MM.1S (cell line): ENCODE data around the gene IL27RA.

Source experiments
- DNase-seq: peaks from one replicate; pipeline ENCODE4 v3.0.0-alpha.2; 2015
- H2AFZ ChIP-seq: fragments of 300-600 bp; sonication (generic); 2 replicates; pipeline ENCODE4 v1.6.0; 2016; ENCODE audit warnings: antibody characterized with exemption, low read length
- H3F3A ChIP-seq: fragments of 300-600 bp; sonication (generic); 2 replicates; pipeline ENCODE4 v1.6.1; 2016; ENCODE audit warnings: mild to moderate bottlenecking, antibody characterized with exemption, low read length, moderate library complexity, mixed read lengths; ENCODE audit not compliant: insufficient read depth
- H3K27ac ChIP-seq: fragments of 300-600 bp; sonication (generic); 2 replicates; pipeline ENCODE4 v1.5.1; 2016; ENCODE audit warnings: mild to moderate bottlenecking, low read length
- H3K27me3 ChIP-seq: fragments of 300-600 bp; sonication (generic); replicated peaks from 2 replicates; pipeline ENCODE4 v1.6.0; 2016; ENCODE audit warnings: low read length; ENCODE audit not compliant: insufficient read depth
- H3K36me3 ChIP-seq: fragments of 300-600 bp; sonication (generic); replicated peaks from 2 replicates; pipeline ENCODE4 v1.6.1; 2016; ENCODE audit warnings: mild to moderate bottlenecking, low read length, mixed read lengths; ENCODE audit not compliant: insufficient read depth
- H3K4me1 ChIP-seq: fragments of 300-600 bp; sonication (generic); 2 replicates; pipeline ENCODE4 v1.6.1; 2016; ENCODE audit warnings: low read length, mixed read lengths
- H3K4me2 ChIP-seq: fragments of 300-600 bp; sonication (generic); 2 replicates; pipeline ENCODE4 v1.6.0; 2016; ENCODE audit warnings: low read depth, low read length
- H3K4me3 ChIP-seq: fragments of 300-600 bp; sonication (generic); 2 replicates; pipeline ENCODE4 v1.5.1; 2016; ENCODE audit warnings: low read length, mixed read lengths
- H3K79me2 ChIP-seq: fragments of 300-600 bp; sonication (generic); 2 replicates; pipeline ENCODE4 v1.6.1; 2016; ENCODE audit warnings: mixed run types, low read length, mixed read lengths
- H3K9ac ChIP-seq: fragments of 300-600 bp; sonication (generic); 2 replicates; pipeline ENCODE4 v1.6.1; 2016; ENCODE audit warnings: low read length, mixed read lengths
- H3K9me2 ChIP-seq: fragments of 300-600 bp; sonication (generic); replicated peaks from 2 replicates; pipeline ENCODE4 v1.6.1; 2016; ENCODE audit warnings: mild to moderate bottlenecking, low read length, mixed read lengths; ENCODE audit not compliant: insufficient read depth
- H3K9me3 ChIP-seq: fragments of 300-600 bp; sonication (generic); replicated peaks from 2 replicates; pipeline ENCODE4 v1.6.1; 2016; ENCODE audit warnings: mild to moderate bottlenecking, low read length, mixed read lengths; ENCODE audit not compliant: insufficient read depth
- H4K20me1 ChIP-seq: fragments of 300-600 bp; sonication (generic); 2 replicates; pipeline ENCODE4 v1.6.1; 2016; ENCODE audit warnings: mild to moderate bottlenecking, low read length, moderate library complexity, mixed read lengths; ENCODE audit not compliant: insufficient read depth
- EZH2 ChIP-seq: fragments of 300-600 bp; sonication (generic); optimal IDR thresholded peaks from 2 replicates; pipeline ENCODE3; 2017; ENCODE audit warnings: low read depth, mild to moderate bottlenecking, antibody characterized with exemption, low read length, mixed read lengths
- EZH2phosphoT487 ChIP-seq: fragments of 300-600 bp; sonication (generic); IDR thresholded peaks from 2 replicates; pipeline ENCODE4 v1.6.1; 2018; ENCODE audit warnings: antibody characterized with exemption, low read length
- TF ChIP-seq, protein P1 (sequence below): fragments of 300-600 bp; sonication (generic); IDR thresholded peaks from 2 replicates; pipeline ENCODE4 v1.5.1; 2016; ENCODE audit warnings: antibody characterized with exemption, low read length, mixed read lengths

IL27RA gene

DNA sequence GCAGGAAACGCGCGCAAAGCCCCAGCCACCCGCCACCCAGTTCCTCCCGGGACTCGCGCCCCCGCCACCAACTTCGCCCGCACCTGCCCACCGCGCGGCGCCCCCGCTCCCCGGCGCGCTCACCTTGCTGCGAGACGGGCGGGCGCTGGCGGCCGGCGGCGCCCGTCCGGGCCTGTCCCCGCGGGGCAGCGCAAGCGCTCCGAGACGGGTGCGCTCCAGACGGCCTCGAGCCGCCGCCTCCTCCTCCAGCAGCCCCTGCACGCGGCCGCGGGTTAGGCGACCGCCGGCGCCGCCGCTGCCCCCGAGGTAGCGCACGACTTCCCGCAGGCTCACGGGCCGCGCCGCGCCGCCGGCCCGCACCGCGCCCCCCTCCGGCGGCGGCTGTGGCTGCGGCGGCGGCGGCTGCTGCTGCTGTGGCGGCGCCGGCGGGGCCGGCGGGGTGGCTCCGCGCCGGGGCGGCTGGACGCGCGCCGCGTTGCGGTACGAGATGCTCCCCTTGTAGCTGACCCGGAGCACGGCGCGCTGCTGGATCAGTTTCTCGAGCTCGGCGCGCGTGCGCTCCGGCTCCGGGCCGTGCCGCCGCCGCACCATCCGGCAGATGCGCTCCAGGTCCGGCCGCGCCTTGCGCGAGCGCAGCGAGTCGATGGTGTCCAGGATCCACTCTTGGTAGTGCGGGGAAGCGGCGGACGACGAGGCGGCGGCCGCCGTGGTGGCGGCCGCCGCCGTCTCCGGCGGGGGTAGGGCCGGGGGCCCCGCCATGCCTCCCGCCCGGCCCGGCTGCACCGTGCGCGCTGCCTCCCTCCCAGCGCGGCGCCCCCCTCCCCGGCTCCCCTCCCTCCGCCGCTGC lies 58.3 kb downstream of the IL27RA start:
- Histone ChIP-seq H3K4me1 (peaks cover 3% of the 10 kb centered on the region; the same call in 1 of the 2 replicates), H3K4me2 (peak overlapping the region; percentile 57; the same call in 1 of the 2 replicates), H3K27ac (no peak overlapping the region), H3K79me2 (no peaks in the 10 kb centered on the region), H3K9ac (no peak overlapping the region), H3K9me2 (no peaks in the 10 kb centered on the region), H2AFZ (no peak overlapping the region), H3K9me3 (no peaks in the 10 kb centered on the region), H3K27me3 (no peaks in the 10 kb centered on the region), H3K4me3 (peak overlapping the region; percentile 55; the same call in 1 of the 2 replicates), H4K20me1 (no peaks in the 10 kb centered on the region), H3F3A (no peaks in the 10 kb centered on the region; the same call in 1 of the 2 replicates), H3K36me3 (no peaks in the 10 kb centered on the region)
- peak; percentile 64 for DNase-seq
- no peak for TF ChIP-seq EZH2phosphoT487
- TF ChIP-seq EZH2, result no peak
- TF ChIP-seq, protein P1, sequence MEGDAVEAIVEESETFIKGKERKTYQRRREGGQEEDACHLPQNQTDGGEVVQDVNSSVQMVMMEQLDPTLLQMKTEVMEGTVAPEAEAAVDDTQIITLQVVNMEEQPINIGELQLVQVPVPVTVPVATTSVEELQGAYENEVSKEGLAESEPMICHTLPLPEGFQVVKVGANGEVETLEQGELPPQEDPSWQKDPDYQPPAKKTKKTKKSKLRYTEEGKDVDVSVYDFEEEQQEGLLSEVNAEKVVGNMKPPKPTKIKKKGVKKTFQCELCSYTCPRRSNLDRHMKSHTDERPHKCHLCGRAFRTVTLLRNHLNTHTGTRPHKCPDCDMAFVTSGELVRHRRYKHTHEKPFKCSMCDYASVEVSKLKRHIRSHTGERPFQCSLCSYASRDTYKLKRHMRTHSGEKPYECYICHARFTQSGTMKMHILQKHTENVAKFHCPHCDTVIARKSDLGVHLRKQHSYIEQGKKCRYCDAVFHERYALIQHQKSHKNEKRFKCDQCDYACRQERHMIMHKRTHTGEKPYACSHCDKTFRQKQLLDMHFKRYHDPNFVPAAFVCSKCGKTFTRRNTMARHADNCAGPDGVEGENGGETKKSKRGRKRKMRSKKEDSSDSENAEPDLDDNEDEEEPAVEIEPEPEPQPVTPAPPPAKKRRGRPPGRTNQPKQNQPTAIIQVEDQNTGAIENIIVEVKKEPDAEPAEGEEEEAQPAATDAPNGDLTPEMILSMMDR, result no peak

DNA sequence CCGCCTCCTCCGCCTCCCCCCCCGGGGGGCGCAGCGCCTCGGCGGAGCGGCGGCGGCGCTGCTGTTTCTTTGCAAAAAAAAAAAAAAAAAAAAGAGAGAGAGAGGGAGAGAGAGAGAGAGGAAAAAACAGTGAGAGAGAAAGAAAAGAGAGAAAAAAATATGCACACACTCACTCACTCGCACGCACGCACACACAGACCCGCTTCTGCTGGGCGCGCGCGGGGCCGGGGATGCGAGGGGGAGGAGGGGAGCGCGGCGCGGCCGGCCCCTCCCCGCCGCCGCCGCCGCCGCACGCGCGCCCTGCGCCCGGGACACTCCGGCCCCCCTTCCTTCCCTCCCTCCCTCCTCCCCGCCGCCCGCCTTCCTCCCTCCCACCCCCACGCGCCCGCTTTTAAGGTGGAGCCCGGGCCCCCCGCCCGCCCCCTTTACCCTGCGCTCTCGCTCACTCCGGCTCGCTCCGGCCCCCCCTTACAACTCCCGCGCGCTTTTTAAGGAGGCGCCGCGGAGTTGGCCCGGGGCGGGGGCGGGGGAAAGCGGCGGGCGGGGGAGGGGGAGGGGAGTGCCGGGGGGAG lies 59.0 kb downstream of the IL27RA start, which contains the start of gene SAMD1:
TSS of gene SAMD1 (minus strand) at position 243 of the 572 bp plus-strand sequence.
- Histone ChIP-seq H2AFZ (peak within 1 kb of the TSS; percentile 80), H3K9me3 (no peaks in the 10 kb centered on the region), H3K27me3 (no peaks in the 10 kb centered on the region), H3F3A (no peaks in the 10 kb centered on the region; the same call in 1 of the 2 replicates), H3K4me1 (peaks cover 3% of the 10 kb centered on the region; the same call in 1 of the 2 replicates), H3K4me2 (peak within 1 kb of the TSS; percentile 100), H3K27ac (peak within 1 kb of the TSS; percentile 46; the same call in 1 of the 2 replicates), H3K79me2 (no peaks in the 10 kb centered on the region), H3K36me3 (no peaks in the 10 kb centered on the region), H3K9ac (peak within 1 kb of the TSS; percentile 78), H3K4me3 (peak within 1 kb of the TSS; percentile 95), H4K20me1 (no peaks in the 10 kb centered on the region), H3K9me2 (no peaks in the 10 kb centered on the region)
- DNase-seq, result peak; percentile 82
- TF ChIP-seq, protein P1, result no peak
- no peak for TF ChIP-seq EZH2
- TF ChIP-seq EZH2phosphoT487, result no peak

DNA sequence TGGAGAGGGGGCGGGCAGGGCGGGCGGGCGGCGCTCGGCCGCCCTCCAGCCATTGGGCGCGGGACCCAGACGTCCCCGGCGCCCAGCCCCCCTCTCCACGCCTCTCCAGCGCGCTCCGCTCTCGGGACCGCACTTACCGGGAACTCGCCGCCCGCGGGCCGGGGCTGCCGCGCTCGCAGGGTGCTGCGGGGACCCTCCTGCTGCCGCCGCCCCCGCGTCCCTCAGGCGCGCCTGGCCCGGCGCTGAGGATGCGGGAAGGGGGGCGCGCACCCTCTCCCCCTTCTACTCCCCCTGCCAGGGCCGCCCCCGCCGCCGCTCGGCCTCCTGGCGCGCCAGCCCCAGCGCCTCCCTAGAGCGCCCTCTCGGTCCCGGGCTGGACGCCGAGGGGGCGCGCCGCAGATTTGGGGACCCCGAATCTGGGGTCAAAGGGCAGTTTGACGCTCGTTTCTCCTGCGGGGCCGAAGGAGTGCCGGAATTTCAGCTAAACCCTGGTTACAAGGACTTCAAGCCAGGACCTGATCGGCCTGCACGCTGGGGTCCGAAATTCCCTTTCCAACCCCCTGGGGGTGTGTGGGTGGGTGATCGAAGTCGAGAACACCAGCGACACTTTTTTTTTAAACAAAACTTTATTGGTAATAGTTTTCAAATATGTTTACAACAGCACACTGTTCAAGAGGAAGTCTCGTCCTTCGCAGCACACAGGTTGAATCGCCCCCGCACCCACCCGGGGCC lies 59.7 kb downstream of the IL27RA start:
- Histone ChIP-seq H3K27ac (peak overlapping the region; percentile 46; the same call in 1 of the 2 replicates), H3K4me2 (peak overlapping the region; percentile 100), H3K4me3 (peak overlapping the region; percentile 95), H3K9ac (peak overlapping the region; percentile 78), H3K4me1 (peaks cover 3% of the 10 kb centered on the region; the same call in 1 of the 2 replicates), H3F3A (no peaks in the 10 kb centered on the region; the same call in 1 of the 2 replicates), H3K27me3 (no peaks in the 10 kb centered on the region), H3K36me3 (no peaks in the 10 kb centered on the region), H3K9me2 (no peaks in the 10 kb centered on the region), H4K20me1 (no peaks in the 10 kb centered on the region), H3K79me2 (no peaks in the 10 kb centered on the region), H2AFZ (peak overlapping the region; percentile 80), H3K9me3 (no peaks in the 10 kb centered on the region)
- peak; percentile 49 for DNase-seq
- TF ChIP-seq EZH2phosphoT487 (no peak), EZH2 (no peak)
- TF ChIP-seq, protein P1, result peak; percentile 38
